TTC549 (cell line): ENCODE results near the gene MAB21L3.

Source experiments
- FAIRE-seq: peaks from 2 replicates; lab custom pipeline; 2012; peaks lifted over from hg19 to GRCh38; lab: Jason Lieb, UNC

MAB21L3 gene

GRCh38 chr1:116166011-116166571 is 54.9 kb downstream of the MAB21L3 start:
- no peak for FAIRE-seq

GRCh38 chr1:116166655-116167054 is 55.5 kb downstream of the MAB21L3 start:
- FAIRE-seq, result no peak

GRCh38 chr1:116167625-116168276 is 56.6 kb downstream of the MAB21L3 start:
- FAIRE-seq, result no peak

- FAIRE-seq, result no peak
These were observed 57.3 kb downstream of the MAB21L3 start for GRCh38 chr1:116168277-116169032.

- FAIRE-seq, result no peak
These were observed 58.7 kb downstream of the MAB21L3 start for GRCh38 chr1:116169898-116170297.

GRCh38 chr1:116170721-116171589 is 59.8 kb downstream of the MAB21L3 start:
- FAIRE-seq, result no peak

GRCh38 chr1:116172666-116173065 is 61.5 kb downstream of the MAB21L3 start:
- FAIRE-seq, result no peak

GRCh38 chr1:116175611-116176010 is 64.4 kb downstream of the MAB21L3 start:
- no peak for FAIRE-seq

GRCh38 chr1:116176306-116176789 is 65.1 kb downstream of the MAB21L3 start:
- no peak for FAIRE-seq

GRCh38 chr1:116177861-116178260 is 66.7 kb downstream of the MAB21L3 start:
- no peak for FAIRE-seq

- no peak for FAIRE-seq
These were observed 67.6 kb downstream of the MAB21L3 start for GRCh38 chr1:116178837-116179236.

GRCh38 chr1:116179419-116179818 is 68.2 kb downstream of the MAB21L3 start:
- FAIRE-seq, result no peak

- FAIRE-seq, result no peak
These were observed 68.8 kb downstream of the MAB21L3 start for GRCh38 chr1:116179964-116180363.

- no peak for FAIRE-seq
These were observed 71.0 kb downstream of the MAB21L3 start for GRCh38 chr1:116182019-116182714.
